DMS 273 treated with DMSO at 0.1 percent for 48 hours (cell line): ENCODE measurements around the gene CTSO.
A peak's percentile ranks its signal among the peaks of the same experiment; 100 is the strongest.
"Not testable (repeated sequence)": the region's sequence is repeated elsewhere in the genome, so short reads cannot be mapped to it uniquely, and the experiment has no call there.

Source experiments
- DNase-seq: peaks from one replicate; lab custom pipeline; 2025; lab: John Stamatoyannopoulos, UW

The CTSO gene

GRCh38 chr4:155906554-155907247 lies 47.0 kb downstream of the CTSO start:
- DNase-seq: peak; percentile 10

GRCh38 chr4:155904331-155904730 lies 49.3 kb downstream of the CTSO start:
- no peak for DNase-seq

GRCh38 chr4:155903453-155903852 lies 50.2 kb downstream of the CTSO start, which contains the start of gene TDO2:
Gene TDO2 (plus strand): TSS chr4:155903696. CDS start chr4:155903759, 63 bp downstream.
- no peak for DNase-seq

GRCh38 chr4:155901013-155901412 lies 52.7 kb downstream of the CTSO start:
- DNase-seq: no peak

DNA sequence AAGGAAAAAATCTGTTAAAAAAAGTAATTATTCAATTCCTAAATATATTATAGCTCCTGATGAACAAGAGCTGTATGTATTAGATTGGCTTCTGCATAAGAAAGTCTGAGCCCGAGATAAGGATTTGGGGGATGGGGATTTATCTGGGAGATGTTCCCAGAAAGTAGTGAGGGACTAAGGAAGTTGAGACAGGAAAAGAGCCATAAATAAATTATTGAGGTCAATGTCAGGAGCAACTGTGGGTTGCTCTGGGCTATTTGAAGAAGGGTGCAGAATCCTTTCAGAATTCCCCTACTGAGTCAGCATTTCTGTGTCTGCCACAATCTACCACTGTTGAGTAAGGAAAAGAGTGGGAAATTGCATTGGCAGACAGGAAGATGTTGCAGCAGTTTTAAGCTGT lies 53.3 kb downstream of the CTSO start:
- DNase-seq: no peak

- no peak for DNase-seq
Observed at GRCh38 chr4:155899891-155900290, 53.8 kb downstream of the CTSO start.

DNA sequence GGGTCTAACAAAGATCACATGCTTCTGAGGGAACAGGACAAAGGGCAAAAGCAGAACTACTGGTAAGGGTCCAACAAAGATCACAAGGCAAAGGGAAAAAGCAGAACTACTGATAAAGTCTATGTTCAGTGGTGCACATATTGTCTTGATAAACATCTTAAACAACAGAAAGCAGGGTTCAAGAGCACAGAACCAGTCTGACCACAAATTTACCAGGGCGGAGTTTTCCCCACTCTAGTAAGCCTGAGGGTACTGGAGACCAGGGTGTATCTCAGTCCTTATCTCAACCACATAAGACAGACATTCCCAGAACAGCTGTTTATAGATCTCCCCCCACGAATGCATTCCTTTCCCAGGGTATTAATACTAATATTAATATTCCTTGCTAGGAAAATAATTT lies 55.3 kb downstream of the CTSO start:
- DNase-seq: not testable (repeated sequence)

- no peak for DNase-seq
Observed at GRCh38 chr4:155891058-155891457, 62.6 kb downstream of the CTSO start.

DNA sequence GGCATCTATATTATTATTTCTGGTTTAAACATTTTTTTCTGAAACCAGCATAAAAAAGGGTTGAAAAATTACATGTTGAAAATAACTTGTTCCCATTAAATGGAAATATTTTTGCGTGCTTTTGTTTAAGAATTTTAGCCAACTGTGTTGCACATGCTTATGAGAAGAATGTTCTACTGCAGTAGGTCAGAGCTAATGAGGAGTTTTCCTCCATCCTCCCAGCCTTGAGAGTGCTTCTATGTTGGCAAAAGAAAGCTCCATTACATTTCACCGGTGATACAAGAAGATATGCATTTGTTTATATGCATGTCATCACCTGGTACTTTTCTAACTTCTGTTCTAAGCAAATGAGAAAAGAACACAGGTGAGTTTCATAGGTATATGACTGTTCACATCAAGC lies 63.7 kb downstream of the CTSO start:
- no peak for DNase-seq

DNA sequence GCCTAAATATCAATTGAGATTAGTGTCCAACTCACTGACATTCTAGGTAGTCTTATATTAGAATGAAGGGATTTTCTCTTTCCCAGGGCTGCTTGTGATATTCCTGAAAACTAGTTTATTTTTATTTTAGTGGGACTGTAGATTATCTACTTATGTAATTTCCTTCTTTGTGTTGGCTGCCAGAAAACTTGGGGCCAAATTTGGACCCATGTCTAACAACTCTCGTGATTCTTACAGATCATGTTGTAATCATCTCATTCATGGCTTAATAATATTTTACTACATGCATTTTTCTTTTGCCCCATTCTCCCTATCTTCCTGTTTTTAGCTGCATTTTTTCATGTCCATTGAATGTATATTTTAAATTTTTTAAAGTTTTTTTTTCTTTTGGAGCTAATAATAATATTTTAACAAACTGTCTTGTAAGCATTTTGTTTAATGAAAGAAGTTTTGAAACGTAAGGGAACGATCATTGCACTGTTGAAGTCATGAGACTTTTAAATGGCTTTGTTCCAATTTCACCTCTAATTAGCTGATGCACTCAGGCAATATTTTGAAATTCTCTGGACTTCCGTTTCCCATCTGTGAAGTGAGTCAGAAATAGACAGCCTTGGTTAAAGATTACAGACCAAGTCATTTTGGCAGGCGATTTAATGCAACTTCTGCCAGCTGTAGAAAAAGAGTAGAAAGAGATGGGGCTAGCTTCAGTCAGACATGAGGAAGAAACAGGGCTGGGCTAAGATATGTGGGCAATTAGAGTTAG lies 64.5 kb downstream of the CTSO start:
- no peak for DNase-seq

GRCh38 chr4:155887847-155888570 lies 65.7 kb downstream of the CTSO start:
- no peak for DNase-seq

GRCh38 chr4:155887045-155887444 lies 66.6 kb downstream of the CTSO start:
- no peak for DNase-seq

- no peak for DNase-seq
Observed at GRCh38 chr4:155885666-155886065, 68.0 kb downstream of the CTSO start.

- no peak for DNase-seq
Observed at GRCh38 chr4:155883895-155884294, 69.8 kb downstream of the CTSO start.

DNA sequence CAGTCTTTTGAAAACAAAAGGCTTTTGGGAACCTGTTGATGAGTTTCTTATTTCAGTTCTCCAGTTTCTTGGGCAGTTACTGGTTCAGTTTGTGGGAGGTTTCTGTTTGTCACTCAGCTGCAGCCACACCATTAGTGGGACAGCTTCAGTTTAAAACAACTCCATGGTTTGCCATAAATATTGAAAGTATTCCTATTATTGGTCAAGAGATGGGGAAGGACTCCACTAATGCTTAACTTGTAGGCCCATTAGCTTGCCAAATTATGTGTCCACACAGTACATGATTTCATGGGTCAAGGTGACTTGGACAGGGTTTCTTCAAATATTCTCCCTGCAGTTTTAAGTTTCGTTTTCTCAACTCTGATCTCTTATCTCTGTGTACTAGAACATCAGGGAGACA lies 72.1 kb downstream of the CTSO start:
- no peak for DNase-seq

GRCh38 chr4:155879767-155880166 lies 73.9 kb downstream of the CTSO start:
- no peak for DNase-seq

GRCh38 chr4:155878611-155879010 lies 75.1 kb downstream of the CTSO start:
- no peak for DNase-seq

GRCh38 chr4:155877971-155878370 lies 75.7 kb downstream of the CTSO start:
- DNase-seq: no peak

GRCh38 chr4:155875878-155876277 lies 77.8 kb downstream of the CTSO start:
- no peak for DNase-seq
